NCI-H345 treated with DMSO at 0.1 percent for 48 hours (cell line): ENCODE data around the gene ROPN1B.
"Not testable (repeated sequence)": the region's sequence is repeated elsewhere in the genome, so short reads cannot be mapped to it uniquely, and the experiment has no call there.

Experiments used
- DNase-seq: peaks from one replicate; lab custom pipeline; 2025; ENCODE audit not compliant: unreplicated experiment; lab: John Stamatoyannopoulos, UW

ROPN1B gene

DNA sequence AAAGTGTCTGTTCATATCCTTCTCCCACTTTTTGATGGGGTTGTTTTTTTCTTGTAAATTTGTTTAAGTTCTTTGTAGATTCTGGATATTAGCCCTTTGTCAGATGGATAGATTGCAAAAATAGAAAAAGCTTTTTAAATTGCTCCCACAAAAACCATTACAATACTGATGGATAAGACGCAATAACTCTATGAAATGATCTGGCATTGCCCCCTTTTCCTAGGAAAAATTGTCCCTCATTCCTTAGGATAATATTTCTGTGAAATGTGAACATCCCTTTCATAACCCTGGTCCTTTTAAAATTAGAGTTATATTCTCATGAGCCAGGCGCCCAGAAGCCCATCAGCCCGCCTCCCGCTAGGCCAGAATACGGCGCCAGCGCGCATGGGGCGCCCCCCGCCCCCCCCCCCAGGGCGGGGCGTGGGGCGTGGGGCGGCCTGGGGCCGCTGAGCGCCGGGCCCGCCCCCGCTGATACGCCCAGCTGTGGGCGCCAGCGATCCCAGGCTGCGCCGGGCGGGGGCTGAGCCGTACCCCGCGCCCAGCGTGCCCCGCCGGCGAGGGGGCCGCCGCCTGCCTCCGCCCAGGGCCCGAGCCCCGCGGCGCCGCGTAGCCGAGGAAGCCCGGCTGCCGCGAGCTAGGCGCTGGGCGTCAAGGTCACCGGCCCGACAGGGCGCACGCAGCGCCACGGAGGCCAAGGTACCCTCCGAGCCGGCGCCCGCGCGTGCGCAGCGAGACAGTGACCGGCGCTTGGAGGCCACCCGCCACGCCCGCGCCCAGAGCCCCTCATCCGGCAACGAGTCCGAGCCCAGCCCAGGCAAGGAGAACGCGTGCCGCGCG lies 11.1 kb upstream of the ROPN1B start:
- no peak for DNase-seq

DNA sequence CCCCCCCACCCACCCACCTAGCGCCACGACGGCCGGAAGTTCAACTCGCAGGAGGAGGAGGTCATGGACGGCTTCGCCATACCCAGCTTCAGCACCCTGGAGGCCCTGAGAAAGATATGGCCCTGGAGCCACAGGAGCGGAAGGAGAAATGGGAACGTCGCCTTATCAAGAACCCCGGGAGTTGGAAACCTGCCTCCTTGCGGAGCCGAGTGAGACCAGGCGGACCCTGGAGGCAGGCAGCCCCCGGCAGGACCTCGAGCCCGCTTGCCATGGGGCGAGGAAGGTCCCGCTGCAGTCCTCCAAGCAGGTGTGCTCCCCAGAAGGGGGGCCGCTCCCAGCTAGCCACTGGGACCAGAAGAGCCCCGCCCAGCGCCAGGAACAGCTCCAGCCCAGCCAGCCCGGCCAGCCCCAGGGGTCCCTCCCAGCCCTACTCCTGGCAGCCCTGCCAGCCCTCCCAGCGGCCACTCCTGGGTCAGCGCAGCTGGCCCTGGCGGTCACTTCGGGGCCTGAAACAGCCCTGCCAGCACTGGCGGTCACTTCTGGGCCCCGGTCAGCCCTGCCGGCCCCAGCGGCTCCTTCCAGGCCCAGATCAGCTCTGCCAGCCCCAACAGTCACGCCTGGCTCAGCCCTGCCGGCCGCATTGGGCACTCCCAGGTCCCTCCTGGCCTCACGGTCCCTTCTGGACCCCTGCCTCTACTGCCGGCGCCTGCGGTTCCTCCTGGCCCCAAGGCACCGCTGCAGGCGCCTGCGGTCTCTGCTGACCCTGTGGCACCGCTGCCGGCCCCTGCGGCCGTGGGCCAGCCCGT lies 10.3 kb upstream of the ROPN1B start:
- no peak for DNase-seq

DNA sequence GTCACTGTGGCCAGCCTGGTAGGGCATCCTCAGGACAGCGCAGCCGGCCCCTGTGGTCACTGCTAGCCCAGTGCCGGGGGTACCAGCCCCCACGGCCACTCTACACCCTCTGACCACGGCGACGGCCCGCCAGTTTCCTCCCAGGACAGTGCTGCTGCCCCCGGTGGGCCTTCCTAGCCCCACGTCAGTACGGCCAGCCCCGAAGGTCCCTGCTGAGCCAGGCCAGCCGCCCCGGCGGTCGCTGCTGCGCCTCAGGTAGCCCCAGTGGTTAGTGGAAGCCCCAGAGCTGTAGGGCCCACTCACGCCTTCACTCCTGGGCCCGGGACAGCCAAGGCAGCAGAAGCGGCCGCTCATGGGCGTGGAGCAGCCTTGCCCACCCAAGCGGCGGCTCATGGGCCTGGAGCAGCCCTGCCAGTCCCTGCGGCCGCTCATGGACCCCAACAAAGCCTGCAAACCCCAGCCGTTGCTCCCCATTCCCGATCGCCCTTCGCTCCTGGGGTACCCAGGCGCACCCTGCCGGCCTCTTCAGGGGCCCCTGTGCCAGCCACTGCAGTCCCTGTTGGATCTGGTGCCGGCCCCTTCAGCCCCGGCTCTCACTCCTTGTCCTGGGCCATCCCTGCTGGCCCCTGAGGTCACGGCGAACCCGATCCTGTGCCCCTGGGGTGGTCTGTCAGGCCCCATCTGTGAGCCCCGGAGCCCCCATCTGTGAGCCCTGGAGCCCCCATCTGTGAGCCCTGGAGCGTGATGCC lies 9.5 kb upstream of the ROPN1B start:
- no peak for DNase-seq

DNA sequence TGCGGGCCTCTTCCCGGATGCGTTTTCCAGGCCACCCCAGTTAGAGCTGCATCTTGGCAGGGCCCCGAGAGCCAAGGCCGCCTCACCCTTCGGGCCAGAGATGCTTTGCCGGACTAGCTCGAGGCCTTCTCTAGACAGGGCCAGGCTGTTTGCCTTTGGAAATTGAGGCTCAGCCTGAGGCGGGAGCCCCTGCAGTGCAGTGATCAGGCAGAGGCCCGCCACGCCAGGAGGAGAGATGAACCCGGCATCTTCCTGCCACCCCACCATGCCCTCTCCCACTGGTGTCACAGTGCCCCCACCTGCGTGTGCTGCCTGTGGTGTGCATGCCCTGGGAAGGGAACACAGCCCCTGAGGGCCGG lies 8.9 kb upstream of the ROPN1B start:
- no peak for DNase-seq

DNA sequence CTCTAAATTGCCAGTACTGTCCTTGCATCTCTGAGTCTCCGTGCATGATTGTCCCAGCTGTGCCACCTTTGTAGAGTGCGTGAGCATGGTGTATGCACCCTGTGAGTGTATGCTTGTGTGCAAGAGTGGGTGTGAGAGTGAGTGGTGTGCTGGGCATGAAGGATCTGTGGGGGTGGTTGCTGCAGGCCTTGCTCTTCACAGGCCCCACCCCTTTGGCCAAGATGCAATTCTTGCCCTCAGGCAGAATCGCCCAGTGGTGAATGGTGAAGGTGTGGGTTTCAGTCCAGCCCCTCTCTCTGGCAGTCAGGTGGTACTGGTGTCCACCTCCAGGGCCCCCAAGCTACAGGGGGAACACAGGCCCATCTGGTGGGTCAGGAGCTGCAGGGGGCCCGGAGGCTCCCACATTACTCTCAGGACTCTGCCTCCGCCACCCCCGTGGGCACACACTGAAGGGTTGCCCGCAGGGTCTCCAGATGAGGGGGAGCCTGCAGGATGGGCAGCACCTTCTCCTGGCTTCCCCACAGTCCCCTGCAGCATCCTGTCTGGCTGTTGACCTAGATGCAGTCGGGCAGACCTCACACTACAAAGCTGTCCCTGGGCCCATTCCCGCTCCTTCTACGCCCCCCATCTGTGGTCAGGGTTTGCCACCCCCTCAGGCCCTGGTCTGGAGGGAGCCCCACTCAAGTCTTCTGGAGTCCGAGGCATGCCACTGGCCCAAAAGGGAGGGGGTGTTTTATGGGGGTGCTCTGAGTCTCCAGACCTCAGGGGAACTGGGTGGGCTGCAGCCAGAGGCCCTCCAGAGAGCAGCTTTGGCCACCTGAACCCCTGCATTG lies 8.3 kb upstream of the ROPN1B start:
- no peak for DNase-seq

DNA sequence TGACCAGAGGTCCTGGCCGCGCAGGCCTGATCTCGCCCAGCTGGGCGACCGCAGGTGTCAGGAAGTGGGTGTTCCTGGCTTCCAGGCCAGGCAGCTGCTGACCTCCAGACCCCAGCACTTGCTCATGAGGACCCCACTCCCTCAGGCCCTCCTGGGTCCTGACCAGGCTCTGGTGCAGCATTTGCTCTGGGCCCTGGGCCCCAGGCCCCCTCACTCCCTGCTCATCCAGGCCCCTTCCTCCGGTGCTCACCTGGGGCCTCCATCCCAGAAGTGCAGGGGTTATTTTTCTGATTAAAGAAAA lies 7.7 kb upstream of the ROPN1B start:
- no peak for DNase-seq

DNA sequence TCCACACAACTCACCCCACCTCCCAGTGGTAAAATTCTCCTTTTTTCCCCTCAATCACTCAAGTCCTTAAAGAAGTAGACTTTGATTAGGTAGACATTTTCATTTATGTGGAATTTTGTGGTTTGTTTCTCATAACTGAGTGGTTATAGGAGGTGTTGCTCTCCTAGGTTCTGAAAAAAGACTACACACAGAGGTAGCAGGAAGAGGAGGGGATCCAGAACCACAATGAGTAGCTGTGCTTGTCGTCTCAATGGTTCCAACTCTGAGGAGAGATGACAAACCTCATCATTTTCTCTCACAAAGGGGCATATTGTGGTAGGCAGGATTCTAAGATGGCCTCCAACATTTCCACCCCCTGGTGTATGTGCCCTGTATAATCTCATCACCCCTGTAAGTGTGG lies 5.1 kb upstream of the ROPN1B start:
- not testable (repeated sequence) for DNase-seq

DNA sequence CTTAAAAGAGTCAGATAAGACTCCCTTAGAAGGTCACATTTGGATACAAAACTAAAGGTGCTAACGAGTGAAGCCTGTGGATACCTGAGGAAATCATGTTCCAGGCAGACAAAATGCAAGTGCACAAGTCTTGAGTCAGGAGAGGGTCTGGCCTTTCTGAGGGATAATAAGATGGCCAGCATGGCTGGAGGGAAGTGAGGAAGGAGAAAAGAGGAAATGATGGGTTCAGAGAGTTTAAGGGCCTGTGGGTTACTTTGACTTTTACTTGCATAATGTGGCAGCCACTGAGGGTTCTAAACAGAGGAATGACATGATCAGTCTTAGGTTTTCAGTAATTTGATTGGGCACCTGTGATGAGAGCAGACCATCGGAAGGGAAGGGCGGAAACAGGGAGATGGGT lies 3.5 kb upstream of the ROPN1B start:
- DNase-seq: no peak

DNA sequence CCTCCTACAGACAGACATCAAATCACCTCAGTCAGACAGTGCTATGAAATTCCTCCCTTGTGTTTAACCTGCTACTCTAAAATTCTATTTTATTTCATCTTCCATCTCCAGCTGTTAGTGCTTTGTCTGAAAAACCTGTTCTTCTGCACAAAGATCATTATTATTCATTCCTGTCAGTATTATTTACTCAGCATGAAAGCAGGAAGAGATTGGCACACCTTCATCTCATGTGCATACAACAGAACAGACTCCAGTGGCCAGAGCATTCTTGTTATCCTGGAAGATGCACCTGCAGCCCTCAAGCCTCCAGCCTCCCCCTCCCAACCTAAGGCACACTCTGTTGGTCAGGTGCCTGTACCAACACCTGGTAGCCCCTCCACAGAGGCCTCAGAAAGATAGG lies 1.8 kb upstream of the ROPN1B start:
- peak; percentile 39 for DNase-seq

DNA sequence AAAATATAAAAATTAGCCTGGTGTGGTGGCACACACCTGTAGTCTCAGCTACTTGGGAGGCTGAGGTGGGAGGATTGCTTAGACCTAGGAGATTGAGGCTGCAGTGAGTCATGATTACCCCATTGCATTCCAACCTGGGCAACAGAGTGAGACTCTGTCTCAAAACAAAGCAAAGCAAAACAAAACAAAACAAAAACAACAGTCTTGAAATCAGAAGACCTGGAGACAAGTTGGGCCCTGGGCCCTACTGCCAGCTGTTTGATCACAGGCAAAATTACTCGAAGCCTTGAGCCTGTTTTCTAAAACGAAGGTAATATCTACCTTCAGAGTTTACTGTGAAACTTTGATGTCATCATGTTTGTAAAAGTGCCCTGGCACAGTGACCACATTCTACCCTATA lies 857 bp upstream of the ROPN1B start:
- not testable (repeated sequence) for DNase-seq

DNA sequence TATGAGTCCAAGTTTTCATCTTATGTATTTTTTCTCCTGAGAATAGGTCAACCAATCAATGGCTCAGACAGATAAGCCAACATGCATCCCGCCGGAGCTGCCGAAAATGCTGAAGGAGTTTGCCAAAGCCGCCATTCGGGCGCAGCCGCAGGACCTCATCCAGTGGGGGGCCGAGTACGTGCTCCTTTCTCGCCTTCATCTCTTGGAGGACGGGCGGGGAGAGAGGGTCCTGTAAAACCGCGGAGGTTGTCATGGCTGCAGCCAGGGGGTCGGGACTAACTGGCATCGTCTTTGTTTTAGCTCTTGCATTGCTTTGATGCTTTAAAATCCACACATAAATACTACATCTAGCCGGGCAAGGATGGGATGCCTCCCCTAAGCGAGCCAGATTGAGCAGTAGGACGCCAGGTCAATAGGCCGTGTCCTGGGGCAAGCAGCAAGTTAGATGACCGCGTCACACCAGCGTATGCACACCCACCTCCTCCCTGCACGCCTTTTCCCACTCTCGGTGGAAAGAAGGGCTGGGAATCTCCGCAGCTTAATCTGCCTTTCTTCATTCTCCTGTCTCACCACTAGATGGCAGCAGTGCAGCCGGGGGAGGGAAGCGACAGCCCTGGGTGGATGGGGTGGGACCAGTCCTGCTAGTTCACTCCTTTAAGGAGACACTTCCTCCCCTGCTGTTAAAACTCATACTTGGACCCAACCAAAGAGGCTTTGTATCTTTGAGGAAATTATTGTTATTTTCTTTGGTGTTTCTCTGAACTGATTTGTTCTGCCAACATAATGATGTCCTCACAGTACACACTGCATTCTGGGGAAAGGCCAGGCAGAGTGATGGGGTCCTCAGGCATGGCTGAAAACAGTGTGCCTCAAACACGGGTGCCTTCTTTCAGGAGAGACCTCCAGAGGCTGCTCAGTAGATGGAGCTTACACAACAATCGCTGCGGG lies 3.3 kb downstream of the ROPN1B start:
- peak; percentile 13 for DNase-seq

DNA sequence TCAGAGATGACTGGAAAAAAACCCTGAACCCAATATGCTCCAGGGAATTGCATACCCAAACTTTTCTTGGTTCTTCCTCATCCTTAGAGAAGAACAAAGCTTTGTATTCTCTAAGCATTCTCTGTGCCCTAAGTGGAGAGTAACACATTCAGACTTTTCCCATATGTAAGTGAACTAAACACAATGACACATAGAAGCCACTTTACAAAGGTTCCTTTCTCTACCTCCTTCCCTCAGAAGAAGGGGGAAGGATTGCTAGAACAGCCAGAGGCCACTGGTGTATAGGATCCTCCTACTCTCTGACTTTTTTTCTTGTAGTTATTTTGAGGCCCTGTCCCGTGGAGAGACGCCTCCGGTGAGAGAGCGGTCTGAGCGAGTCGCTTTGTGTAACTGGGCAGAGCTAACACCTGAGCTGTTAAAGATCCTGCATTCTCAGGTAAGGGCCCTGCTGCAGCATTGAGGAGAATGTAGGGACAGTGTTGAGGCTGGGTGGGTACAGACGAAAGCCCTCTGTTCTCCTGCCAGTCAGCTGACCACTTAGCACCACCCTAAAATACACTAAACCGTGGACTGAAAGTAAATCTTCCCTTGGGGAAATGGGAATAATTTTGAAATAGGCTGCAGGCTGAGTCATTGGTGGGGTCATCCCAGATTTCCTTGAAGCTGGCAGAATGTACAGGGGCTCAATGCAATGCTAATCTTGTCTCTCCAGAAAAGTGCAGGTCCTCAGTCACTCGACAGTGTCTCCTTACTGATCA lies 6.4 kb downstream of the ROPN1B start:
- not testable (repeated sequence) for DNase-seq

DNA sequence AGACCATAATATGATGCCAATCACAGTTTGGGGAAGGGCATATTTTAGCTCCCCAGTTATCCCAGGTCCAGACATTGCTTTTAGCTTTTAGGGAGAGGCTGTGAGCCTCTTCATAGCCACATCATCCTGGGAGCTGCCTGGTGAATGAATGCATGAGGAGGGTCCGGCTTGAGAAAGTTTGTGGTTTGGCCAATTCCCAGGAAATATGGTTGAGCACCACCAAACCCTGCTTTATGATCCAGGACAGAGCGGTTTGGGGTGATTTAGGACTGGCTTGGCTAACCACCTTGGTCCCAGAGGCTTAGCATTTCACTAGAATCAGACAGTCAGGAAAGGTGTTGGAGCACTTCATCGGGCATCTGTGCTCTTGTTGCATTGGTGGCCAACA lies 7.0 kb downstream of the ROPN1B start:
- DNase-seq: not testable (repeated sequence)

DNA sequence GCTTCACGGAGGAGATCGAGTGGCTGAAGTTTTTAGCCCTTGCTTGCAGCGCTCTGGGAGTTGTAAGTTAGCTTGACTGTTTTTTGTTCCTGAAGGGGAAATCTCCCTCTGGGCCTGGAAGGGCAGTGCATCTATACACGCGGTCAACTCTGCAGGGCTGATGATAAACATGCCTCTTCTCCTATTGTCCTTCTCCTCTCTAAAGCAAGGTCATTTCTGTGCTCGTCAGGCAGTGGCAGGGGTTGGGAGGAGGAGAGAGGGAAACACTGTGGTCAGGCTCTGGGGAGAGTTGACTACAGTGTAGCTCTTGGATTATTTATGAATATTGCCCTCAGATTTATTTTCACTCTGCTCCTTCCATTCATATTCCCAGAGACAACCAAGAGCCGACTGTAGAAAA lies 8.1 kb downstream of the ROPN1B start:
- not testable (repeated sequence) for DNase-seq

DNA sequence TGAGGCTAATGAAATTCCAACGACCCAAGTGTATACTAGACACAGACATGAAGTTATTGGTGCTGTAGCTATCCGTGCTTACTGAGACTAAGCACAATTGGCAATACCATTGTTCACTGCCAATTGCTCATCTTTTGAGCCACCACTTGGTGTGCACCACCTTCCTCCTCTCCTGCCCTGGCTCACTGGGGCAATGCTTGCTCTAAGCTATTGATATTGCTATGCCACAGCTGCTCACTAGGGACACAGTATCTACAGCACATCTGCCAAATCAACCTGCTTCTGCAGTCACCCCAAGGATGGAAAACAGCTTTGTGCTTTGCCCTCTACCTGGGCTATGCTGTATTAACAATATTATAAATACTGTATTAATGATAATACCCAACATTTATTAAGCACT lies 16.0 kb downstream of the ROPN1B start:
- DNase-seq: not testable (repeated sequence)

DNA sequence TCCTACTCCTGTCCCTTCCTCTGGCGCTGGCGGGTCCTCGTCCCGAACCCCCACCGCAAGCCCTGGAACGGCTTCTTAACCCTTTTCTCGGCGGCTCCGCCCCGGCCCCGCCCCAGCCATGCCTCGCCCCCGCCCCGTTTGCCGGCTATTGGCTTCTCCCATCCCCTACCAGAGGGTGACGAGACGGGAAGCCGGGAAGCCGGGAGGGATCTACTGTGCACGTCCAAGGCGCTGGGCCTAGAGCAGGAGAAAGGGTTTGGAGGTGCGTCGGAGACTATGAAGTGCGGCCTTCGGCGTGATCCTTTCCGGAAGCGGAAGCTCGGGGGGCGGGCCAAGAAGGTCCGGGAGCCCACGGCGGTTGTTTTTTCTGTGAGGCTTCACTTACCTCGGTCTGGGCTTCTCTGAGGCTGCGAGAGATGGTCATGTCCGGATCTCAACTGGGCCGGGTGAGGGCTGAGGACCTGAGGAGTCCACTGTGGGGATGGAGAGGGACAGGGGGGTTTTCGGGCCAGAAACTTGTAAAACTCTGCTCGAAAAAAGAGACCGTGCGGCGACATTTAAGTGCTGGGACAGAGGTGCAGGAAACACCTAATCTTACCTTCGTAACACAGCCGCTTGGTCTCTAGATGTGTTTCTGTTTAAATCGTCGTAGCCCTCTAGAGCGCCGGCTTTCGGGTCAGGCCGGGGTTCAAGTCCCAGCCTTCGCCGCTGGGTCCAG lies 21.4 kb downstream of the ROPN1B start:
- peak; percentile 70 for DNase-seq

DNA sequence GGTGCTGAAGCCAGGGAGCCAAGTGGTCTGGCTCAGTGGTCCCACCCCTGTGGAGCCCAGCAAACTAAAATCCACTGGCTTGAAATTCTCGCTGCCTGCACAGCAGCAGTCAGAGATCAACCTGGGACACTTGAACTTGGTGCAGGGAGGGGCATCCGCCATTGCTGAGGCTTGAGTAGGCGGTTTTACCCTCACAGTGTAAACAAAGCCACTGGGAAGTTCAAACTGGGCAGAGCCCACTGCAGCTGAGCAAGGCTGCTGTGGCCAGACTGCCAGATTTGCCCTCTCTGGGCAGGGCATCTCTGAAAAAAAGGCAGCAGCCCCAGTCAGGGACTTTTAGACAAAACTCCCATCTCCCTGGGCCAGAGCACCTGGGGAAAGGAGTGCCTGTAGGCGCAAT lies 27.8 kb downstream of the ROPN1B start:
- DNase-seq: not testable (repeated sequence)

DNA sequence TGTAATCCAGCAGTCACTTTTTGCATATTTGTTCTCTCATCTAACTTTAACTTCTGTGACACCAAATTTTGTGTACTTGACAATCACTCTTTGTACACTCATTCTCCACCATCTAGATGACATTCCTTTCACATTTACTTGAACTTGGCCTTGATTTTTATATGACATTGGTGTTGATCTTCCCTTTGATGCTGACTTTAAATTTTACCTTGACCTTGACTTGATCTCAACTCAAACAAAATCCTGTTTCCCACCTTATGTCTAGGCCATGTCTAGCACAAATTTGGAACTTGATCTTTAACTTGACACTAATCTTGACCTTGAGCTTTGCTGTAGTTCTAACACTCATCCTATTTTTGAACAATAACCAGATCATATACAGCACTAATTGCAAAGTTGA lies 33.2 kb downstream of the ROPN1B start:
- DNase-seq: no peak
